Stomach (tissue), 9 donors: ENCODE data around the gene SLC38A2. TPM values are rescaled to one million over a fixed set of nuclear protein-coding genes. Genes with fewer than 3 reads are reported as not detected.

ENCODE experiments used
- DNase-seq, 2 donors: peaks; one replicate each; pipeline versions ENCODE4 v3.0.0 to v3.0.0-alpha.2; 2013 to 2019
- H3K27ac ChIP-seq, 5 donors: fragments of 200-600 bp in 4 of 5; sonication (generic) in 4 of 5; one replicate each; pipeline ENCODE4 v1.5.1; 2013 to 2019; ENCODE audit warnings: mild to moderate bottlenecking in 1 of 5, moderate library complexity in 1 of 5
- H3K27me3 ChIP-seq, 3 donors: fragments of 200-600 bp; sonication (generic); one replicate each; pipeline ENCODE4 v1.5.1; 2017 to 2019; ENCODE audit warnings: mixed run types in 1 of 3
- H3K36me3 ChIP-seq, 4 donors: fragments of 200-600 bp; sonication (generic); 1 replicate in 3 of 4; 2 replicates in 1 of 4; pipeline ENCODE4 v1.5.1; 2016 to 2019
- H3K4me1 ChIP-seq, 4 donors: fragments of 200-600 bp; sonication (generic); one replicate each; pipeline ENCODE4 v1.5.1; 2016 to 2019
- H3K4me3 ChIP-seq, 4 donors: fragments of 200-600 bp; sonication (generic) in 3 of 4; one replicate each; pipeline ENCODE4 v1.5.1; 2016 to 2019; ENCODE audit warnings: mild to moderate bottlenecking in 1 of 4
- H3K9me3 ChIP-seq, 4 donors: fragments of 200-600 bp; sonication (generic); one replicate each; pipeline ENCODE4 v1.5.1; 2016 to 2019
- CTCF ChIP-seq, 7 experiments: fragments of 450-650 bp in 4 of 7; fragments of 200-600 bp in 3 of 7; sonication (generic) in 3 of 7; IDR thresholded peaks; one replicate each; pipeline ENCODE4 v1.5.1; 2016 to 2019; ENCODE audit warnings: antibody characterized with exemption in 7 of 7, control low read depth in 2 of 7, mild to moderate bottlenecking in 1 of 7
- EP300 ChIP-seq: sonication (generic); formaldehyde crosslinking; IDR thresholded peaks from one replicate; pipeline ENCODE4 v1.6.1; 2017; ENCODE audit warnings: antibody characterized with exemption
- POLR2A ChIP-seq, 4 donors: fragments of 450-650 bp; IDR thresholded peaks; one replicate each; pipeline ENCODE4 v1.6.1; 2016; ENCODE audit warnings: antibody characterized with exemption in 4 of 4, control low read depth in 2 of 4, mild to moderate bottlenecking in 1 of 4, moderate library complexity in 1 of 4
- POLR2AphosphoS5 ChIP-seq, 3 donors: sonication (generic); formaldehyde crosslinking; IDR thresholded peaks; one replicate each; pipeline ENCODE4 v1.6.1; 2016; ENCODE audit warnings: antibody characterized with exemption in 3 of 3
- WGBS, 5 donors: extraction: QIAGEN DNeasy Blood & Tissue Kit in 3 of 5; methylation state at CpG; one replicate each; pipeline versions ENCODE4 v1.1.5 to v1.1.7; 2013 to 2018; 5-methylcytosine and 5-hydroxymethylcytosine counted together
- intact Hi-C: fragments of 100-400 bp; cut with DNase I; formaldehyde crosslinking; loops from one replicate; pipeline ENCODE4 v1.15.1; 2023; ENCODE audit warnings: low total_unique reads
- polyA plus RNA-seq, 3 donors: library from polyadenylated mRNA; stranded (reverse); fragments of 200-250 nt; gene quantifications; one replicate each; pipeline ENCODE4 v1.2.3, GENCODE V29; 2013
- total RNA-seq, 5 donors: library from RNA; depleted of rRNA; stranded (reverse); fragments of >200 nt; gene quantifications; one replicate each; pipeline versions ENCODE4 v1.1.0 to v1.2.3, GENCODE V29; 2014 to 2016
- donor health status: healthy with polysubstance abuse.
- donor health status: Bipolar disorder and iron deficiency.
- donor health status: healthy.

SLC38A2 gene
- total and polyA plus RNA-seq, 8 donors = 26.6 to 716 (median 157) TPM

- no peaks in the 10 kb centered on the region for H3K9me3 ChIP-seq
- no peak overlapping the region for H3K27ac ChIP-seq
- H3K4me1 ChIP-seq = peaks cover 0 to 9% (median 4%) of the 10 kb centered on the region in 4 donors
- no peaks in the 10 kb centered on the region for H3K36me3 ChIP-seq
- intact Hi-C loops = no loop called here
- TF ChIP-seq POLR2AphosphoS5 (IDR thresholded peaks at IDR 0.05) = no peak
- no peak for TF ChIP-seq EP300
- no peak for TF ChIP-seq CTCF (IDR thresholded peaks at IDR 0.05)
- no peak for TF ChIP-seq POLR2A (IDR thresholded peaks at IDR 0.05)
- no peaks in the 10 kb centered on the region for H3K27me3 ChIP-seq
- 97 to 100% (median 98%) methylated on average over 5 of the region's 5 CpGs for WGBS, 5 donors
- H3K4me3 ChIP-seq = no peak overlapping the region
- no peak for DNase-seq
Measured at GRCh38 chr12:46396826-46397225, 24.3 kb upstream of the SLC38A2 start.

GRCh38 chr12:46395388-46395787 lies 22.8 kb upstream of the SLC38A2 start:
- no peaks in the 10 kb centered on the region for H3K27me3 ChIP-seq
- peaks cover 0 to 3% (median 2%) of the 10 kb centered on the region in 4 donors for H3K4me1 ChIP-seq
- no peak overlapping the region for H3K4me3 ChIP-seq
- no peaks in the 10 kb centered on the region for H3K9me3 ChIP-seq
- intact Hi-C loops = no loop called here
- TF ChIP-seq POLR2AphosphoS5 (IDR thresholded peaks at IDR 0.05) = no peak
- TF ChIP-seq CTCF (IDR thresholded peaks at IDR 0.05) = no peak
- TF ChIP-seq EP300 = no peak
- TF ChIP-seq POLR2A (IDR thresholded peaks at IDR 0.05) = no peak
- no peaks in the 10 kb centered on the region for H3K36me3 ChIP-seq
- H3K27ac ChIP-seq = no peak overlapping the region
- DNase-seq = no peak
- 66 to 86% (median 74%) methylated on average over 4 of the region's 4 CpGs for WGBS, 5 donors

- Histone ChIP-seq H3K4me1 (peaks cover 10 to 36% (median 16%) of the 10 kb centered on the region in 4 donors), H3K36me3 (no peaks in the 10 kb centered on the region), H3K27ac (peak overlapping the region in 1 of 5 donors; percentile 68), H3K9me3 (no peaks in the 10 kb centered on the region), H3K27me3 (no peaks in the 10 kb centered on the region), H3K4me3 (no peak overlapping the region)
- WGBS, 5 donors = 74 to 85% (median 79%) methylated on average over 1 of the region's 1 CpG
- TF ChIP-seq EP300 = no peak
- no peak for TF ChIP-seq POLR2A (IDR thresholded peaks at IDR 0.05)
- no peak for TF ChIP-seq POLR2AphosphoS5 (IDR thresholded peaks at IDR 0.05)
- TF ChIP-seq CTCF (IDR thresholded peaks at IDR 0.05) = no peak
- no peak for DNase-seq
- intact Hi-C loops = no loop called here
Measured at GRCh38 chr12:46391630-46392029, 19.1 kb upstream of the SLC38A2 start.

GRCh38 chr12:46390881-46391280 lies 18.3 kb upstream of the SLC38A2 start:
- Histone ChIP-seq H3K4me1 (peaks cover 16 to 43% (median 23%) of the 10 kb centered on the region in 4 donors), H3K9me3 (no peaks in the 10 kb centered on the region), H3K27me3 (no peaks in the 10 kb centered on the region), H3K36me3 (no peaks in the 10 kb centered on the region), H3K4me3 (no peak overlapping the region), H3K27ac (peak overlapping the region in 2 of 5 donors; percentile 30 to 68)
- intact Hi-C loops = no loop called here
- TF ChIP-seq POLR2A (IDR thresholded peaks at IDR 0.05) (no peak), POLR2AphosphoS5 (IDR thresholded peaks at IDR 0.05) (no peak), EP300 (no peak), CTCF (IDR thresholded peaks at IDR 0.05) (no peak)
- 81 to 93% (median 90%) methylated on average over 4 of the region's 4 CpGs for WGBS, 5 donors
- no peak for DNase-seq
